Coronary artery (tissue), 2 donors: ENCODE data around the gene CTH.
"Not testable (repeated sequence)": the region's sequence is repeated elsewhere in the genome, so short reads cannot be mapped to it uniquely, and the experiment has no call there.

ENCODE experiments used
- DNase-seq: peaks from one replicate; pipeline ENCODE4 v3.0.0-alpha.2; 2017; ENCODE audit warnings: low spot score
- H3K27ac ChIP-seq, 2 donors: fragments of 200-600 bp; sonication (generic); one replicate each; pipeline ENCODE4 v1.5.1; 2016 to 2019
- H3K4me3 ChIP-seq: fragments of 200-600 bp; sonication (generic); 2 replicates; pipeline ENCODE4 v1.5.1; 2016; ENCODE audit warnings: mild to moderate bottlenecking, moderate library complexity
- CTCF ChIP-seq: fragments of 200-600 bp; sonication (generic); IDR thresholded peaks from one replicate; pipeline ENCODE4 v1.5.1; 2019; ENCODE audit warnings: antibody characterized with exemption

Gene CTH

GRCh38 chr1:70458131-70458530 lies 47.1 kb downstream of the CTH start:
- no peak overlapping the region for H3K4me3 ChIP-seq
- DNase-seq: no peak
- no peak overlapping the region for H3K27ac ChIP-seq
- no peak for TF ChIP-seq CTCF

GRCh38 chr1:70459496-70460225 lies 48.6 kb downstream of the CTH start:
- H3K4me3 ChIP-seq: no peak overlapping the region
- H3K27ac ChIP-seq: no peak overlapping the region
- no peak for DNase-seq
- no peak for TF ChIP-seq CTCF

GRCh38 chr1:70460740-70461713 lies 50.0 kb downstream of the CTH start:
- DNase-seq, H3K4me3 ChIP-seq, H3K27ac ChIP-seq: not testable (repeated sequence)

- H3K27ac ChIP-seq: no peak overlapping the region
- DNase-seq: no peak
- no peak for TF ChIP-seq CTCF
- H3K4me3 ChIP-seq: no peak overlapping the region
Measured at GRCh38 chr1:70462611-70463010, 51.5 kb downstream of the CTH start.

- no peak for DNase-seq
- no peak for TF ChIP-seq CTCF
- Histone ChIP-seq H3K4me3 (no peak overlapping the region), H3K27ac (no peak overlapping the region)
Measured at GRCh38 chr1:70465911-70466310, 54.8 kb downstream of the CTH start.

- no peak overlapping the region for H3K4me3 ChIP-seq
- no peak for DNase-seq
- no peak for TF ChIP-seq CTCF
- no peak overlapping the region for H3K27ac ChIP-seq
Measured at GRCh38 chr1:70467531-70467930, 56.5 kb downstream of the CTH start.

GRCh38 chr1:70468180-70468579 lies 57.1 kb downstream of the CTH start:
- TF ChIP-seq CTCF: no peak
- no peak overlapping the region for H3K4me3 ChIP-seq
- DNase-seq: no peak
- H3K27ac ChIP-seq: no peak overlapping the region

- not testable (repeated sequence) for H3K4me3 ChIP-seq, DNase-seq, H3K27ac ChIP-seq
Measured at GRCh38 chr1:70469184-70469583, 58.1 kb downstream of the CTH start.
